Keratinocyte (primary cell): ENCODE measurements around the gene C10orf95. TPM values are rescaled to one million over a fixed set of nuclear protein-coding genes. Genes with fewer than 3 reads are reported as not detected.

Experiments used
- DNase-seq: peaks from one replicate; pipeline ENCODE4 v3.0.0-alpha.2; 2011; ENCODE audit warnings: low read depth, missing footprints, low spot score
- FAIRE-seq: peaks from 2 replicates; lab custom pipeline; 2011; peaks lifted over from hg19 to GRCh38; lab: Jason Lieb, UNC
- H2AFZ ChIP-seq: 2 replicates; pipeline ENCODE4 v1.6.0; 2012; ENCODE audit warnings: low read length, control low read depth, inconsistent platforms; ENCODE audit not compliant: control insufficient read depth
- H3K27ac ChIP-seq: 2 replicates; pipeline ENCODE4 v1.5.1; 2011; ENCODE audit warnings: low read length; ENCODE audit not compliant: control insufficient read depth, insufficient read depth
- H3K27me3 ChIP-seq: 3 replicates; pipeline ENCODE4 v1.6.0; 2011; ENCODE audit warnings: low read length; ENCODE audit not compliant: control insufficient read depth, insufficient read depth; ENCODE audit errors: extremely low read depth
- H3K36me3 ChIP-seq, 2 experiments: 2 replicates in 1 of 2; 3 replicates in 1 of 2; pipeline ENCODE4 v1.5.1; 2011; ENCODE audit warnings: low read length in 2 of 2, mild to moderate bottlenecking in 1 of 2; ENCODE audit not compliant: control insufficient read depth in 2 of 2, insufficient read depth in 2 of 2; ENCODE audit errors: extremely low read depth in 1 of 2
- H3K4me1 ChIP-seq: 3 replicates; pipeline ENCODE4 v1.5.1; 2011; ENCODE audit warnings: low read length; ENCODE audit not compliant: control insufficient read depth, insufficient read depth; ENCODE audit errors: extremely low read depth
- H3K4me2 ChIP-seq: 3 replicates; pipeline ENCODE4 v1.6.0; 2011; ENCODE audit warnings: low read depth, low read length; ENCODE audit not compliant: control insufficient read depth, insufficient read depth; ENCODE audit errors: extremely low read depth
- H3K4me3 ChIP-seq, 3 experiments: fragments of 200-600 bp in 1 of 3; sonication (generic) in 1 of 3; 2 replicates in 2 of 3; 3 replicates in 1 of 3; pipeline ENCODE4 v1.5.1; 2011 to 2016; ENCODE audit warnings: low read length in 3 of 3, mild to moderate bottlenecking in 3 of 3, control low read depth in 2 of 3, inconsistent platforms in 1 of 3, low read depth in 1 of 3, mixed read lengths in 1 of 3, mixed run types in 1 of 3, moderate library complexity in 1 of 3; ENCODE audit not compliant: control insufficient read depth in 2 of 3, insufficient read depth in 2 of 3; ENCODE audit errors: extremely low read depth in 1 of 3
- H3K79me2 ChIP-seq: 2 replicates; pipeline ENCODE4 v1.6.0; 2012; ENCODE audit warnings: low read length; ENCODE audit not compliant: control insufficient read depth, insufficient read depth
- H3K9ac ChIP-seq: 3 replicates; pipeline ENCODE4 v1.6.0; 2011; ENCODE audit warnings: low read length; ENCODE audit not compliant: control insufficient read depth, insufficient read depth; ENCODE audit errors: extremely low read depth
- H3K9me1 ChIP-seq: 3 replicates; pipeline ENCODE4 v1.6.0; 2011; ENCODE audit warnings: low read length; ENCODE audit not compliant: control insufficient read depth, insufficient read depth; ENCODE audit errors: extremely low read depth
- H3K9me3 ChIP-seq: 2 replicates; pipeline ENCODE4 v1.5.1; 2012; ENCODE audit warnings: low read depth, low read length; ENCODE audit not compliant: control insufficient read depth
- H4K20me1 ChIP-seq: 3 replicates; pipeline ENCODE4 v1.6.0; 2011; ENCODE audit warnings: low read length; ENCODE audit not compliant: control insufficient read depth, insufficient read depth; ENCODE audit errors: extremely low read depth
- CTCF ChIP-seq, 3 experiments: IDR thresholded peaks in 1 of 3; conservative IDR thresholded peaks in 1 of 3; optimal IDR thresholded peaks in 1 of 3; 2 replicates in 2 of 3; 3 replicates in 1 of 3; pipeline versions ENCODE3 to v1.5.1; 2011; ENCODE audit warnings: low read length in 3 of 3, mild to moderate bottlenecking in 3 of 3, moderate library complexity in 2 of 3, control low read depth in 1 of 3, inconsistent platforms in 1 of 3; ENCODE audit not compliant: insufficient read depth in 2 of 3; ENCODE audit errors: extremely low read depth in 1 of 3
- EZH2 ChIP-seq: IDR thresholded peaks from one replicate; pipeline ENCODE4 v1.6.1; 2012; ENCODE audit warnings: inconsistent platforms, mild to moderate bottlenecking, low read length, moderate library complexity
- dilution Hi-C: fragments of 300-500 bp; cut with MboI; formaldehyde crosslinking; loops from one replicate; pipeline ENCODE4 v1.7.0; 2020; ENCODE audit warnings: low sequenced_read_pairs; ENCODE audit not compliant: extremely low pct_ligation_motif_present
- polyA plus RNA-seq, 5 experiments: library from polyadenylated mRNA; depleted of rRNA in 3 of 5; stranded (reverse) in 3 of 5; stranded (forward) in 1 of 5; unstranded in 1 of 5; fragments of >200 nt; gene quantifications; 1 replicate in 1 of 5; 2 replicates in 3 of 5; 3 replicates in 1 of 5; pipeline versions ENCODE4 v1.2.1 to v1.2.3, GENCODE V29; 2011 to 2012; ENCODE audit warnings: missing spikeins in 2 of 5, low read depth in 1 of 5, low replicate concordance in 1 of 5

Gene C10orf95
- polyA plus RNA-seq, 1 donor (not counting 4 experiments of a cell fraction or from before 2014, with no cell fraction given): 0.63 TPM

GRCh38 chr10:102406815-102407214 is 44.5 kb downstream of the C10orf95 start:
- DNase-seq (no peak), FAIRE-seq (no peak)
- Histone ChIP-seq H3K4me1 (peaks cover 16% of the 10 kb centered on the region), H3K9me3 (no peaks in the 10 kb centered on the region), H3K27ac (no peak overlapping the region), H3K36me3 (peaks cover 0 to 9% of the 10 kb centered on the region in 2 experiments), H2AFZ (no peak overlapping the region), H3K4me2 (no peak overlapping the region), H3K9ac (no peak overlapping the region), H3K79me2 (no peaks in the 10 kb centered on the region), H4K20me1 (no peaks in the 10 kb centered on the region), H3K27me3 (peaks cover 45% of the 10 kb centered on the region), H3K4me3 (no peak overlapping the region), H3K9me1 (no peaks in the 10 kb centered on the region)
- TF ChIP-seq CTCF (optimal IDR thresholded peaks at IDR 0.05 in 1 of 3, IDR thresholded peaks at IDR 0.05 in 1 of 3, conservative IDR thresholded peaks at IDR 0.05 in 1 of 3; ENCODE audit: extremely low read depth in 1 of 3, insufficient read depth in 2 of 3, low read length in 3 of 3) (no peak), EZH2 (no peak)
- dilution Hi-C loops: no loop called here

- FAIRE-seq (no peak), DNase-seq (no peak)
- TF ChIP-seq EZH2 (no peak), CTCF (optimal IDR thresholded peaks at IDR 0.05 in 1 of 3, IDR thresholded peaks at IDR 0.05 in 1 of 3, conservative IDR thresholded peaks at IDR 0.05 in 1 of 3; ENCODE audit: extremely low read depth in 1 of 3, insufficient read depth in 2 of 3, low read length in 3 of 3) (no peak)
- H3K4me2 ChIP-seq: no peak overlapping the region
- no peaks in the 10 kb centered on the region for H3K9me1 ChIP-seq
- H3K9me3 ChIP-seq: no peaks in the 10 kb centered on the region
- peaks cover under 1 to 13% of the 10 kb centered on the region in 2 experiments for H3K36me3 ChIP-seq
- H4K20me1 ChIP-seq: peaks cover 3% of the 10 kb centered on the region
- no peaks in the 10 kb centered on the region for H3K79me2 ChIP-seq
- H3K27me3 ChIP-seq: peaks cover 33% of the 10 kb centered on the region
- no peak overlapping the region for H3K9ac ChIP-seq
- H2AFZ ChIP-seq: no peak overlapping the region
- no peak overlapping the region for H3K4me3 ChIP-seq
- peaks cover 26% of the 10 kb centered on the region for H3K4me1 ChIP-seq
- dilution Hi-C loops: no loop called here
- no peak overlapping the region for H3K27ac ChIP-seq
Measured at GRCh38 chr10:102405632-102406031, 45.7 kb downstream of the C10orf95 start.
